K562 (cell line): ENCODE measurements around the gene ADORA2A. TPM values are rescaled to one million over a fixed set of nuclear protein-coding genes. Genes with fewer than 3 reads are reported as not detected.

Experiments used
- CHD7 ChIP-seq: fragments of 200-600 bp; sonication (generic); IDR thresholded peaks from one replicate; pipeline ENCODE4 v1.6.1; 2012; ENCODE audit warnings: mild to moderate bottlenecking, low read depth, low read length, inconsistent platforms
- CSDE1 ChIP-seq, 2 experiments: fragments of 450-650 bp; IDR thresholded peaks; 2 replicates each; pipeline ENCODE4 v1.6.1; 2016; ENCODE audit warnings: mild to moderate bottlenecking in 1 of 2
- E2F8 ChIP-seq: fragments of 450-650 bp; IDR thresholded peaks from 2 replicates; pipeline ENCODE4 v1.7.1; 2018; ENCODE audit warnings: mild to moderate bottlenecking, low read depth; ENCODE audit not compliant: partially characterized antibody
- MED1 ChIP-seq: sonication (generic); formaldehyde crosslinking; IDR thresholded peaks from 2 replicates; pipeline ENCODE4 v1.8.1; 2023; ENCODE audit warnings: missing genetic modification reagents, borderline replicate concordance
- TSC22D4 ChIP-seq: fragments of 450-650 bp; IDR thresholded peaks from 2 replicates; pipeline ENCODE4 v1.6.1; 2016; ENCODE audit warnings: missing genetic modification characterization, missing biosample characterization, control low read depth
- polyA plus RNA-seq, 8 experiments: library from polyadenylated mRNA; depleted of rRNA in 4 of 8; stranded (reverse) in 5 of 8; unstranded in 3 of 8; fragments of >200 nt; fragmentation: Nextera tagmentation in 2 of 8; fragmentation: Illumina TruSeq in 1 of 8; extraction: Ambion mirVana in 2 of 8; extraction: Trizol in 1 of 8; gene quantifications; 2 replicates each; pipeline versions ENCODE4 v1.2.1 to v1.2.3, GENCODE V29; 2011 to 2014; ENCODE audit warnings: inconsistent platforms in 1 of 8, missing spikeins in 1 of 8
- total RNA-seq, 7 experiments: library from RNA; depleted of rRNA in 6 of 7; stranded (reverse); fragments of >200 nt in 6 of 7; fragmentation: Illumina TruSeq in 2 of 7; extraction: Trizol in 2 of 7; gene quantifications; 2 replicates each; pipeline versions ENCODE4 v1.2.1 to v1.2.3, GENCODE V29; 2011 to 2021; ENCODE audit warnings: low replicate concordance in 1 of 7

ADORA2A gene
- total and polyA plus RNA-seq, 9 of the 15 experiments (the other 6 are each of a cell fraction or from before 2014, with no cell fraction given) = 0.15 to 2.1 (median 0.66) TPM; not detected in 2

GRCh38 chr22:24437091-24437490, 9.7 kb downstream of the ADORA2A start (continued):
- TF ChIP-seq CHD7 (no peak), E2F8 (no peak), TSC22D4 (tag) (no peak), MED1 (CRISPR knock-in tag) (no peak), CSDE1 (IDR thresholded peaks at IDR 0.05) (no peak)
